Activated T-helper 1 cell treated with anti-CD3 and anti-CD28 coated beads, Interleukin-2, amount 50 U/mL, for 16 hours (primary cell): Measurements from ENCODE around the gene CARMIL1.

Experiments used
- DNase-seq, 2 donors: peaks; one replicate each; pipeline ENCODE4 v3.0.0-alpha.2; 2020; ENCODE audit warnings: low read depth in 1 of 2, low spot score in 1 of 2

Gene CARMIL1

DNA sequence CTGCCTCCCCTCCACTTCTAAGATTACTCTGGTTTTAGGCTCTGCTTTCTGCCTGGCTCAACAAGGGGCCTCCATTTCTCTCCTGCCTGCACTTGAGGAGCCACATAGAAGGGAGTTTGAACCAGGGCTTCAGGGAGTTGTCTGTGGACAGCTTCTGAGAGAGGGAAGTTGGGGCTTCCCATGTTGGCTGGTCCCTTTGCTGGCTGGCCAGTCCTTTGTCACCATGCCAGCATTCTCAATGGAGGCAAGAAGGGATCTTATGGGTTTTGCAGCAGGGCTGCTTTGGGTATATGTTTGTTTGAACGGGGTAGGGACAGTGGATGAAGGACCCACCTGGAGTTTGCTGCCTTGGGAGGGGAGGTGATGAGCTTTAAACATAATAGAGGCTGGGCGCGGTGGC lies 124.9 kb downstream of the CARMIL1 start:
- DNase-seq, result no peak

DNA sequence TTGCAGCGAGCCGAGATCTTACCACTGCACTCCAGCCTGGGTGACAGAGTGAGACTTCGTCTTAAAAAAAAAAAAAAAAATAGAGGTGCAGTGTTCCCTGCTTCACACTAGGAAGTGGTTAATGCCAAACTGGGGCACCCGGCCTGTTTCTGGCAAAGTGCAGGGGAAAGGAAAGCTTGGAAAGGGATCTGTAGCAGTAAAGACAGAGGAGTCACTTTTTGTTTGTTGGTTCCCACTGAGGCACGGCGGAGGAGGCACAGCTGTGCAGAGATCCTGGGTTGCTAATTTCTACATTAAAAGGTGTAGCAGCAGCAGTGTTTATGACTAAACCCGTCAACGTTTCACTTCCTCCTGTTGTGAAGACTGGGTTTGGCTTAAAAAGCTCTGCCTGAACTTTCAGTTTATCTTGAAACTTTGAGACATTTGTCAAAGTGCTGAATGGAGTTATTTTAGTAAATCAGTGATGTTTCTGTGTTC lies 125.6 kb downstream of the CARMIL1 start:
- DNase-seq, result no peak

DNA sequence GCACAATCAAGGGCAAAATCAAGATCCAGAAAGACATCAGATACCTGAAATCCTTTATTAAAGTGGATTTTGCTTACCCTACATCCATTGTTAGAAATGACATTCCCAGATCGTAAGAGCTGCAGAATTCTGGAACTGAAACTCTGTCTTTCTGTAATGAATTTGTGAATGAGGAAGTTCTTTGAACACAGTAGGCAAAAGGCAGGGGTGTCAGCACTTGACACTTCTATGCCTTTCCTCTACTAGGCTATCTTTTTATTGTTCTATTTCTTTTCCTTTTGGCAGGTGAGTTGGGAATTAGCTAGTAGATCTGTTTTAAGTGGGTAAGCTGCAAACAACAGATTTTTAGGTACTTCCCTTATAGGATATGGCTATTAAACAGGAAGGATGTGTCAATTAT lies 126.3 kb downstream of the CARMIL1 start:
- DNase-seq, result no peak

DNA sequence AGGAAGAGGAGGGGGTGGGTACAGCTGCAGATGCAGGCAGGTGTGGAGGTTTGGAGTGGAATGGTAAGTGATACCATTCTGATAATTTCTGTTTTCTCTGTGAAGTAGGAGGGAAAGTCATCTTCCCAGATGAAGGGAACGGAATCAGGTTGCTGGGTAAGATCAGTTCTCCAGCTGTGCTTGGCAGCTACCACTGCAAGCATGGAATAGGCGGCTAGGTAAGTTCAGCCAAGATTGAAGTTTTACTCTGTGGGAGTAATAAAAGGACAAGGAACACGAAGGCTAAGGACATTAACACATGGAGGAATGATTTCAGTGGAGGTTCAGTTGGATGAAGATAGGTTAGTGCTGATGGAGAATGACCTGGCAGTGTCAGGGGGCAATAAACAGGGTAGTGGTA lies 128.3 kb downstream of the CARMIL1 start:
- no peak for DNase-seq

DNA sequence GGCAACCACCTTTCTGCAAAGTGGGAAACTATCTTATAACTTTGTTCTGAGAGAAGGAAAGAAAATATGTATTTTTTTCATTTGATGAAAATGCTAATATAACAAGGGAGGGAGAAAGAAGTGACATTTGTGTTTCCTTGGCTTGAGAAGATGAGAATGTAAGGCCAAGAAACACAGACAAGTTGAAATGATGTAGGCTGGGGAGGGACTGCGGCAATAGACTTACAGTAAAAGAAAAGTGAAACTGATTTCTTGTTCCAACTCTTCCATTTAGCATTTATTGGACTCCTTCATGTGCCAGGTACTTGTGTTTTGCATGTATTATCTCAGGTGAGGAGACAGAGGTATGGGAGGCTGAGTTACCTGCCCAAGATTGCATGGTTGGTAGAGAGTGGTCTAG lies 130.9 kb downstream of the CARMIL1 start:
- DNase-seq, result no peak

DNA sequence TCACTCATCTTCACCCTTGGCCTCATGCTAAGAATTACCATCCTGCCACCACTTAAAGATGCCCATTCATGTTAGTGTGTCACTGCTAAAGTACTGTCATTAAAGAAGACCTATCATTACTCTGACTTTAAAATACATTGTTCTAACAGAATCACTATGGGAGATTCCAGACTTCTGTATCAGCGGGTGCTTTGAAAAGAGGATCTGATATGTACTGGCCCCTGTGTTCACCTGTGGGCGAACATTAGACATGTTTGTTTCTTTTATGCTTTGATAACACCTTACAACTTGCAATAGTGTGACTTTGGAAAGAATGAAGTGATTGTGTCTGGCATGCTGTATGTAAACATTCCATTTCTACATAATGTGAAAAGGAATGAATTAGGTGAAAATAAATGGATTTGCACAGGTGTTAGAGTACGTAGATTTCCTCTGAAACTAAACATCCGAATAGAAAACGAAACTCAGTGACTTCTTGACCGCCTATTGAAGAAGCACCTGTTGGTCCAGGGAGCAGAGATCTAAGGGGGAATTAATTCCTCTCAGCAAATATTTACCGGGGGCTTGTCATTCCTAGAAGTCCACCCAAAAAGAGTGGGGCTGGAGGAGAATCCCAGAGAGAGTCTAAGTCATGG lies 132.3 kb downstream of the CARMIL1 start:
- no peak for DNase-seq

DNA sequence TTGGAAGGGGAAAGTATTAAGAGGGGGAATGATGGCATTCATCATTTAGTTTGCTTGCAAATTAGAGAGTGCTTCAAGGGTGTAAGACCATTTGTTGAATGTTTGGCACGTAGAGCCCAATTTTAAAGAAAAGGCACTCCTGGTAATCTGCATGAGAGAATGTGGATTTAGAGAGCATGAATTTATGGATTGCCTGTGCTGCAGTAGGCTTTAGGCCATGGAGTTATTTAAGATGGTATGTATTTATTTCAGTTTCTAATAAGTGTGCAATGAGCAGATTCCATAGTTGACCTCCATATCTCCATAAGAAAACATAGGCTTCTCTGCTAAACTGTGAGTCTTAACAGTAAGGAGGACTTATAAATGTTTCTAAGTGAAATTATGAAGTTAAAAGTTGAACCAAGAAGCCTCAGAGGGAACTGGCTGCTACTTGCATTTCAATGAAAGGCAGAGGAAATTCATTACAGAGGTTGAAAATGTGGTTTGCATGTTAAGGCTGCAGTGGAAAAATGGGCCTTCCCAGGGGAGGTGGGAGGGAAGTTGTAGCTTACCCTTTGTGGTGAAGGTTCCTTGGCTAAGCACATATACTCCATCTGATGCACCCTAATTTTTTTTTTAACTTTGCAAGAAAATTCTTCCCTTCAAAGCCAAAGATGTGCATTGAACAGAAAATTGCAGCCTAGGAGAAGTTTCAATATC lies 134.2 kb downstream of the CARMIL1 start:
- DNase-seq, result no peak

DNA sequence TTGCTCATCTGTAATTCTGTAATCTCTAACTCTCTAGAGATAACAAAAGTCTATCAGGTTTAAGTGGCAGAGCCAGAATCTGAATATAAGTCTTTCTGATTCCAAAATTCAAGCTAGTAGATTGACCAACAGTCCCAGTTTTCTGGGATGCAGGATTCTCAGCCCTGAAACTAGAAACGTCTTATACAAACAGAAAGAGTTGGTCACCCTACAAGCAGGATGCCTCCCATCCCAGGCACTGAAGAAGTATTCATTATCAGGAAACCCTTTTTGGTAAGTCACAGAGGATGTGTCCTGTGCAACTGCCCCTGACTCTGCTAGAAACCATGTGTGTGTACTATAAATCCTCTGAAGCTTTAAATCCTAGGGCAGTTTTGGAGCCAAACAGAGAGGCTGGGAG lies 135.0 kb downstream of the CARMIL1 start:
- DNase-seq, result no peak

DNA sequence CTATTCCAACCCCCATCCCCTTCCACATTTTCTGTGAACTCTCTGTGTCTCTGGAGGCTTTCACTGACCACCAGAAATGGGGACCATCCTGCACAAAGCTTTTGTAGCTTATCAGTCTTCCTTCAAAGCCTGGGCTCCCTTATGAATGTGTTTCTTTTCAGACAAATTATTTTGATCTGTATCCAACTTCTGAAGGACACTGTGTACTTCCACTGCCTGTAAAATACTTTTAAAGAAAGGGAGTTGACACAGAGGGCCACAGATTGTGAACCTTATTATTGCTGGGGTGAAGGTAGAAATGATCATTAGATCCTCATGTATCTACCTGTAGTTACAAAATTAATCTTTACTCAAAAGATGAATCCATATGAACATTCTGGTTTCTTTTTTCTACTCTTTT lies 135.6 kb downstream of the CARMIL1 start:
- no peak for DNase-seq

DNA sequence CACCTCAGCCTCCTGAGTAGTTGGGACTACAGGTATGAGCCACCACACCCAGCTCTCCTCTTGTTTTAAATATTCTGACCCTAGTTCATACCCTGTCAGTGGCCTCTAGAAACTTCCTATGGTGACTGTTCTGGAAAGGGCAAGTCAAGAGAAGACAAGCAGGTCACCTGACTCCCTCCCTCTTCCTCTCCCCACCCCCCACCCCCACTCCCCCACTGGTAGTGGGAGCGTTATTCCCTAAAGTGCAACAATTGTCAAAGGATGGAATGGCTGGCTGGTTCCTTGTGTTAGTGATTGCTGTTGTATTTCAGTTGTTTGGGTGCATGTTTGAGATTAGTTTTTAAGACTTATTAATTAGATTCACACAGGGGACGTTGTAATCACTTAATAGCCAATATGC lies 136.1 kb downstream of the CARMIL1 start:
- DNase-seq, result no peak

DNA sequence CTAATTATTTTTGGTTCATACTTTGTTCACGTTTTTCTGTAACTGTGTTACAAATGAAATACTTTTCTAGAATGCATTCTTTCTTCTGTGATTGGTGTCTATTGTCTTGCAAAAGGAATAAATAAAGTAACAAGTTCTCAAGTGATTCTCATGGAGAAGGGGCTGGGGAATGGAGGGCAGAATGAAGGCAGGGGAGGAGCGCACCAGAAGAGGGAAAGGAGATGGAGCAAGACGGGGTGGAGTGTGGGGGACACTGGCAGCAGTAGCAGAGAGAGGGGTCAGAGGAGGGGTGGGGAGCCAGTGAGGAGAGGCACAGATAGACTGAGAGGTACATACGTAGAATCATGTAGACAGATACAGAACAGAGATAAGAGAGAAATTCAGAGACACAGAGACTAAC lies 136.5 kb downstream of the CARMIL1 start:
- DNase-seq, result no peak

DNA sequence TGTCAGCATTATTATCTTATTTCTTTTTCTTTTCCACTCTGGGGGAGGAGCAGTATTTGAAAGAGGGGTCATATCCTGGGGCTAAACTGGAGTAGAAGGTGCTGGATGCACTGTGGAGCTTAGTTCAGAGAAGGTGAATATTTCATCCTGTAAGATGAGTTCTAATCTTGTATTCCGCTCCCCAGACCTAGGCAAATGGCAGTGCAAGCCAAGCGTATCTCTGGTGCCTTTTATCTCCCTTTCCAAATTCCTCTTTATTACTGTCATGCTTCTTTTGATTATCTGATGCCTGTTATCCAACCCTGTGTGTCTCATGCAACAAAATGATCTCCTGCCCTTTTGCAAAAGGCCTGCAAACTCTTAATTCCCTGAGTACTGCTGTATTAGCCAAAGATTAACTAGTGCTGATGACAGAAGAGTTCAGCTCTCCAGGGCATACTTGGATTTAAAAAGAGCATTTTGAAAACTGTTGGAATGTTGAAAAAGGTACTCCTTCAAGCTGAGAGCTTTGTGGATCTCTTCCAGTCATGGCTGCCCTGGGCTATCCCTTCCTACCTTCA lies 138.0 kb downstream of the CARMIL1 start:
- DNase-seq, result no peak

DNA sequence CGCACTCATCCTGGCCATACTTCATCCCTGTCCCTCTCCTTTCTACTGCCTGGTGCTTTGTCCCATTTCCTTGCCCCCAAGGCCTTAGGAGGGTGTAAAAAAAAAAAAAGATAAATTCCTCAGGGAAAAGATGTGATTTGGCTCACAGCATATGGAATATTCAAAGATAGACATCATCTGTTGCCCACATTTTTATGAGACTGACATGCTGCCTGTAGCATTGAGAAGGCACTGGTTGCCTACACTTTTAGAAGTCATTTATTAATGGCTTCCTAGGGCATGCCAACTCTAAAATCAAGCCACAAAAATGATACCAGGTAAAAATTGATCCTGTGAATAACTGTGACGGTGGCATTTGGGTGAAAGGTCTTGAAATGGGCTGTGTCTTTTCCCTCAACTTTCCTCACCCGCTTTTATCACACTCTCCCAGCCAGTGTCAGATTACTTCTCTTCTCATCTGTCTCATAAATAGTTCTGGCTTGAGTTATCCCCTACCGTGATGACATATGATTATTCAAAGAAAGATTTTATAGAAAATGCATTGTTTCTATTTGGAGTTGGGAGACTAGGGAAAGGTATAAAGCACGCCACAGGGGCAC lies 139.4 kb downstream of the CARMIL1 start:
- DNase-seq, result no peak

DNA sequence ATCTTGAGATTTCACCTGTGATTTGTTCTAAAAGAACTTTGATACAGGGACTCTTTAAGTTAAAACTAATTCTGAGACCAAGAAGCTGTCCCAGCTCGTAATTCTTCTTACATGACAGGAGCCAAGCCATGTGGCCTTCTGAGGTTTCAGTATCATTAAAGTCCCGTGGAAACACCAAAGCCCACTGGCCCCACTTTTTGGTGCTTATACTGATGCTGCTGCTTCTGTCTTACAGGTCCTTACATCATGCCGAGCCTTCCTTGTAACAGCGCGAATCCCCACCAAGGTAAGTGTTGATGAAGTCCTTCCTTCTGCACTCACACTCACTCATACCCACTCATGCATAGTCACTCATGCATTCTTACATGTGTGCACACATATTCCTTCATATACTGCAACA lies 140.7 kb downstream of the CARMIL1 start:
- DNase-seq, result no peak

DNA sequence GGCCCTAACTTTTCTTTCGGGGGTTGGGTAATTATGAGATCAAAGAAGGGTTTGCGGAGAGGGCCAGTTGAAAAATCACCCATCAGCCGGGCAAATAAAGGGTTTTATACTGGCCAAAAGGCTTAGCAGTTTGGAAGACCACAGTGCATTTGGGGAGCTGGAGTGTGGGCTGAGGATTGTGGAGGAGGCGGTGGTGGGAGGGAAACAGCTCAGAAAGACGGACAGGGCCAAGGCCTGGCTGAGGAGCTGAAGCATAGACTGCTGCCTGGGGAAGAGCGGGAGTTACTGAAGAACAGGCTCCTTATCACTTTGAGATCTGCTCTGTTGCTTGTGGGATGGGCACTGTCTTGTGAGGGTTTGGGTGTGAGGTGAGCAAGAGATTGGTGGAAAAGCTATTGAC lies 144.2 kb downstream of the CARMIL1 start:
- DNase-seq, result no peak

DNA sequence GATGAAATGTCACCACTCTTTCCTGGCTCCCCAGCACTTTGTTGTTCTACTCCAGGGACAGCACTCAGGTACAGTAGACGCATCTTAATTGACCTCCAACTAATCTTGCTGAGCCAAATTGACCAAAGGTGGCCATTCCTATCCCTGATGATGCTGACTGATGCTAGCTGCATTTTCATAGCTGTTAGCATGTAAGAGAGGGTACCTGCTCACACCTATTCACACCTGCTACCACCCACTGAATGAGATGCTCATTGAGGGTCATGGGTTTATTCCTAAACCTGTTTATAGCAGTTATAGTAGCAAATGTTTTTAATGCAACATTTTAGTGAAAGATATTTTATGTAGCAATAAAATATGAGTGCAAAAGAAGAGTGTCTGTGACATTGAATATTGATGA lies 145.1 kb downstream of the CARMIL1 start:
- no peak for DNase-seq

DNA sequence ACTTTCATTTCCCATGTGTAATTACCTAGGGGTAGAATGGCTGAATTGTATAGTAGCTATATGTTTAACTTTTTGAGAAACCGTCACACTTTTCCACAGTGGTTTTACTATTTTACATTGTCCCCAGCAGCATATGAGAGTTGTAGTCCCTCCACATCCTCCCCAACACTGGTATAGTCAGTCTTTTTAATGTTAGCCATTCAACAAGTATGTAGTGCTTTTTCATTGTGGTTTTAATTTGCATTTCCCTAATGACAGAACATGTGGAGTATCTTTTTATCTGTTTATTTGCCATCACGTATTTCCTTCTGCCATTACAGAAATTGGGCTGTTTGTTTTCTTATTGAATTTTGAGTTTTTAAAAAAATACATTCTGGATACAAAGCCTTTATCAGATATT lies 148.4 kb downstream of the CARMIL1 start:
- DNase-seq, result no peak

DNA sequence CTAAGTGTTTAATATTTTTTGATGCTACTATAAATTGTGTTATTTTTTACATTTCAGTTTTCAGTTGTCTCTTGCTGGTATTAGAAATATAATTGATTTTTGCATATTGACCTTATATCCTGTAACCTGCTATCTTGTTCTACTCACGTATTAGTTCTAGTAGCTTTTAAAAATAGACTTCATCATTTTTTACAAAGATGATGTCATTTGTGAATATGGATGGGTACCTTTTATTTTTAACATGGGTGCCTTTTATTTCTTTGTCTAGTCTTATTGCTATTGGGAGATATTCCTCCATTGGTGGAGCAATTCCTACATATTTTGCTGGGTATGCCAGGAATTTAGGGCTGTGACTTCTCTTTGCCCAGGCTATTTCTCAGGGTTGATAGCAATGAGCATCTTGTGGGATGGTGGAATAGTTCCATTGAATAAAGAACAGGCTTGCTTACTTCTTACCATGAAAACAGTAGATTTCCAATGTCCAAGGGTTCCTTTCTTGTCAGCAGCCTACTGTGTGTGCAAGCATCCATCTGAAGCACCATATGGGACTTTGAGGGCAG lies 149.7 kb downstream of the CARMIL1 start:
- DNase-seq, result no peak

DNA sequence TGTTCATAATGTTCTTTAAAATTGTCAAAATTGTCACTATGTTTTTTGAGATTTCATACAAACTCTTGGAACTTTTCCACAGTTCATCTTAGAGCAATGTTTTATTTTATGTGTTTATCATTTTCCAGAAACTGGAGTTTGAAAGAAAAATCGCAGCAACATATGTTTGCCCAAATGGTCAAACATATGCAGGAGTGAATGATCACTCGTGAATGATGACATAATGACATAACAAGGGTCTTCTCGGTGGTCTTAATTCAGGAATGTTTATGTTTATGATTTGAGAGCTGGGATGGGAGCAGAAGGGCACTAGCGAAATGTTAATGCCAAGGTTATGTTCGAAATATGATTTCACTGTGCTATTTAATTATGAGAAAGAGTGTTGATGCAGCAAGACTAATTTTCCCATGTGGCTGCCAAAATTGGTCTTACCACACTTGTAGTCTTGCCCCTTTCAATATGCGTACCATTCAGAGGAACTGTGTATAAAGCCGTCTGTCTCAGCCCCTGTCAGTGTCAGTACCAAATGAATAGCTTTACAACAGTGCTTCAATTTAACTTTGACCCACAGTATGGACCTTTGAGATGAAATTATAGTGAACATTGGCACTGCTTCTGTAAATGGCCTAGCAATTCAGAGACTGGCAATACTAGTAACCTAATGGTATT lies 152.3 kb downstream of the CARMIL1 start:
- DNase-seq, result no peak

DNA sequence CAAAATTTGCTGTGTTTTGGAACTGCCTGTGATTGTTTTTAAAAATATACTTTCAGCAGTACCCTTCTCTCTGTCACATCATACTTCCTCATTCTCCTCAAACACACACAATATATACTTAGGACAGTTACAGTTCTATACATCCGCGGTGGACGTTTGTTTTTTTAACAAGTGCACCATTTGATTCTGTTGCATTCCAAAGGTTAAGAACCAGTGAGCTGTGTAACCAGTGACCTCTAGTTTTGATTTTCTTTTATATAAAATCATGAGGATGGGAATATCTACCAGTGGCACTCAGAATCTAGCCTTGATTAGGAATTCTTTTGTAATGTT lies 152.8 kb downstream of the CARMIL1 start:
- no peak for DNase-seq

DNA sequence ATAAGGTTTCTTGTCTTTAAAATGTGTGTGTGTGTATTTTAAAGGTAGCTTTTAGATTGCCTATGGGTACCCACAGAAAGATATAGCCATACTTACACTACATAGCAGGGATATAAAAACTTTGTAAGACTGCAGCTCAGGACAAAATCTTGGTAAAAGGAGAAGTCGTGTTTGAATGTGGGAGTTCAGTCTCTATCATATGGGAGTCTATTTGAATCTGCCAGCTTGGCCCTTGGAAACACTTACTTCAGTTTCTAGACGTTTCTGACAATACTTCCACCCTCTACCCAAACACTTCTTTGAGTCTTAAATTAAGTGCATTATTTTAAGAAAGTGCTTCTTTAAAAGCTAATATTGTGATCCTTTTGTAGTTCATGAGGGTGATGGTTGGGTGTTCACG lies 155.7 kb downstream of the CARMIL1 start:
- no peak for DNase-seq
